Measurements from ENCODE around the gene ENTPD2. TPM values are rescaled to one million over a fixed set of nuclear protein-coding genes. Genes with fewer than 3 reads are reported as not detected.
A peak's percentile ranks its signal among the peaks of the same experiment; 100 is the strongest.

ENTPD2 gene
- total RNA-seq, 1 experiment from 2014 or later: 8.3 TPM

DNA sequence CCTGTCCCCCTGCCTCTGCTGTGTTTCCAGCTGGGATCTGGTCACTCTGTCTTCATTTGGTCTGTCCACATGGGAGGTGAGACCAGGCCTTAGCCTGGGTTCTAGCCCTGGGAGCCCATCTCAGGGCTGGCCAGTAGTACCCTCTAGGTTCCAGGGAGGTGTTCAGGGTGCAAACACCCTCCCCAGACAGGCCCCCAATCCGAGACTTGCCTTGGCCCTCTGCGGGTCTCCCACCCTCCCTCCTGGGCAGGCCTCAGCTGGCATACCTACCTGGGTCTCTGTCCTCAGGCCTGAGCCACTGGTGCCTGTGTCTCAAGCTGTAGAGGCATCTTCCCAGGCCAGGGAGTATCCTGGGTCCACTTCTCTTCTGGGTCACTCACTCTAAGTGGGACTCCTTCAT is 17.4 kb upstream of the ENTPD2 start (continued):
- TF ChIP-seq FOXP1 (CRISPR knock-in tag; IDR thresholded peaks at IDR 0.05; ENCODE audit: borderline replicate concordance) (no peak), GTF2I (CRISPR knock-in tag; conservative IDR thresholded peaks at IDR 0.05) (no peak)

DNA sequence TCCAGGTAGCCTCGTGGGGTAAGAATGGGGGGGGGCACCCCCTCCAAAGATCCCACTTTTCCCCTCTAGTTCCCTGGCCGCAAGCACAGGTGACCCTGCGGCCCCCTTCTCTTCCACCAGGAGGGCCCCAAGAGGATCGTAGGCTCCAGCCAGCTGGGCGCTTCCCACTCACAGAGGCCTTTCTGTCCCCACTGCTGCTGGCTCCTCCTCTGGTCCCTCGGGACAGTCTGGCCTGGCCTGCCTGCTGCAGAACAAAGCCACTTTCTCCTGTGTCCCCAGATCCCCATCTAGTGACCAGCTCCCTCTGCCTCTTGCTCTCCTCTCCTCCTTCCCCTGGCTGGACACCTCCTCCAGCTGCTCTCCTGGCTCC is 17.0 kb upstream of the ENTPD2 start:
- peaks cover 36% of the 10 kb centered on the region for H3K4me1 Mint-ChIP-seq
- CTCF ChIA-PET: interaction anchor here (0.7 to 10.4 kb wide), 28 partner anchors 11 to 352 kb away, joined by 3 to 240 read pairs (median 6); partner anchors contain the start of genes ABCA2, ENTPD2, EXD3 and MAN1B1
- TF ChIP-seq ZNF416 (CRISPR knock-in tag; IDR thresholded peaks at IDR 0.05) (no peak), GABPB1 (CRISPR knock-in tag; IDR thresholded peaks at IDR 0.05) (no peak), ZNF121 (CRISPR knock-in tag; IDR thresholded peaks at IDR 0.05) (peak; percentile 8; the same call in 1 of the 2 replicates)
- H3K9me3 Mint-ChIP-seq: no peaks in the 10 kb centered on the region
- peak overlapping the region; percentile 95 for H3K27ac Mint-ChIP-seq
- POLR2A ChIA-PET: interaction anchor here (0.6 to 2.9 kb wide), 7 partner anchors 14 to 170 kb away, joined by 3 to 21 read pairs (median 5); partner anchors contain the start of genes MAN1B1 and TPRN
- ATAC-seq (peak; percentile 8), DNase-seq (ENCODE audit: low spot score) (no peak)
- H3K4me3 Mint-ChIP-seq: peak overlapping the region; percentile 71
- H3K27me3 Mint-ChIP-seq (ENCODE audit: low read depth): peaks cover 3% of the 10 kb centered on the region; the same call in 1 of the 2 replicates
- H3K36me3 Mint-ChIP-seq: no peaks in the 10 kb centered on the region

DNA sequence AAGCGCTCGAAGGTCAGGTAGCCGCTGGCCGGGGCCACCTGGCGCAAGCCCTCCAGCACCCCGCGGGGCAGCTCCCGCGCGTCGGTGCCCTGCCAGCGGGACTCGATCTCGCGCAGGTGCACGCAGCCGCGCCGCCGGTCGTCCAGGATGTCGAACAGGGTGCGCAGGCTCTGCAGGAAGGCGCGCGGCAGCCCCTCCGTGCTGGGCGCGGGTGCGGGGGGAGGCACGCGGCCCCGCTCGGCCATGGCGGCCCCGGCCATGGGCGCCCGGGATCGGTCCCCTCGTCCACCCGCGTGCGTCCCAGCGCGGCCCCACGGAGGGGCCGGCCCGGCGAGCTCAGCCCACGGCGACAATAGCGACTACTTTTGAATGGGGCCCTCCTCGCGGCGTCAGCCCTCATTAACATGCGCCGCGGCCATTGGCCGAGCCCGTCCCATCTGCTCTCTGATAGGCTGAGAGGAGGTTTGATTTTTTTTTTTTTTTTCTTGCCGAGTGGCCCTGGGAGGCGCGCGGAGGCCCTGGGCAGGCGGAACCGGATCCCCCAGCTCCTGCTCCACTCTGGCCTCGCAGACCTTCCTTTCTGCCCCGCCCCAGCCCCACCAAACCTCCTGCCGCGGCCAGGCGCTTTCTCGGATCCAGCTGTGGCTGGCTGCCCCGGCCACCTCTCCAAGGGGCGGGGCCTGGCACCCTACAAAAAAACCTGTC is 16.5 kb upstream of the ENTPD2 start, which contains the start of gene SAPCD2:
Gene SAPCD2 (minus strand): TSS at position 357 of the 705 bp plus-strand sequence. CDS start 97 bp downstream, at position 260.
- TF ChIP-seq MYBL2 (CRISPR knock-in tag; IDR thresholded peaks at IDR 0.05) (peak; percentile 87), NFYB (CRISPR knock-in tag; conservative IDR thresholded peaks at IDR 0.05; ENCODE audit: low read depth) (0 out of 2 replicates have a peak, but pooled peaks have one; percentile 24)
- TF ChIP-seq, protein P1, sequence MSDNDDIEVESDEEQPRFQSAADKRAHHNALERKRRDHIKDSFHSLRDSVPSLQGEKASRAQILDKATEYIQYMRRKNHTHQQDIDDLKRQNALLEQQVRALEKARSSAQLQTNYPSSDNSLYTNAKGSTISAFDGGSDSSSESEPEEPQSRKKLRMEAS (CRISPR knock-in tag; IDR thresholded peaks at IDR 0.05): 0 out of 2 replicates have a peak, but pooled peaks have one; percentile 29
- TF ChIP-seq, protein P2, sequence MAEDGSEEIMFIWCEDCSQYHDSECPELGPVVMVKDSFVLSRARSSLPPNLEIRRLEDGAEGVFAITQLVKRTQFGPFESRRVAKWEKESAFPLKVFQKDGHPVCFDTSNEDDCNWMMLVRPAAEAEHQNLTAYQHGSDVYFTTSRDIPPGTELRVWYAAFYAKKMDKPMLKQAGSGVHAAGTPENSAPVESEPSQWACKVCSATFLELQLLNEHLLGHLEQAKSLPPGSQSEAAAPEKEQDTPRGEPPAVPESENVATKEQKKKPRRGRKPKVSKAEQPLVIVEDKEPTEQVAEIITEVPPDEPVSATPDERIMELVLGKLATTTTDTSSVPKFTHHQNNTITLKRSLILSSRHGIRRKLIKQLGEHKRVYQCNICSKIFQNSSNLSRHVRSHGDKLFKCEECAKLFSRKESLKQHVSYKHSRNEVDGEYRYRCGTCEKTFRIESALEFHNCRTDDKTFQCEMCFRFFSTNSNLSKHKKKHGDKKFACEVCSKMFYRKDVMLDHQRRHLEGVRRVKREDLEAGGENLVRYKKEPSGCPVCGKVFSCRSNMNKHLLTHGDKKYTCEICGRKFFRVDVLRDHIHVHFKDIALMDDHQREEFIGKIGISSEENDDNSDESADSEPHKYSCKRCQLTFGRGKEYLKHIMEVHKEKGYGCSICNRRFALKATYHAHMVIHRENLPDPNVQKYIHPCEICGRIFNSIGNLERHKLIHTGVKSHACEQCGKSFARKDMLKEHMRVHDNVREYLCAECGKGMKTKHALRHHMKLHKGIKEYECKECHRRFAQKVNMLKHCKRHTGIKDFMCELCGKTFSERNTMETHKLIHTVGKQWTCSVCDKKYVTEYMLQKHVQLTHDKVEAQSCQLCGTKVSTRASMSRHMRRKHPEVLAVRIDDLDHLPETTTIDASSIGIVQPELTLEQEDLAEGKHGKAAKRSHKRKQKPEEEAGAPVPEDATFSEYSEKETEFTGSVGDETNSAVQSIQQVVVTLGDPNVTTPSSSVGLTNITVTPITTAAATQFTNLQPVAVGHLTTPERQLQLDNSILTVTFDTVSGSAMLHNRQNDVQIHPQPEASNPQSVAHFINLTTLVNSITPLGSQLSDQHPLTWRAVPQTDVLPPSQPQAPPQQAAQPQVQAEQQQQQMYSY (CRISPR knock-in tag; IDR thresholded peaks at IDR 0.05): no peak; the same call in 1 of the 2 replicates
- TF ChIP-seq, protein P3, sequence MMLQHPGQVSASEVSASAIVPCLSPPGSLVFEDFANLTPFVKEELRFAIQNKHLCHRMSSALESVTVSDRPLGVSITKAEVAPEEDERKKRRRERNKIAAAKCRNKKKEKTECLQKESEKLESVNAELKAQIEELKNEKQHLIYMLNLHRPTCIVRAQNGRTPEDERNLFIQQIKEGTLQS (CRISPR knock-in tag; conservative IDR thresholded peaks at IDR 0.05): no peak
- TF ChIP-seq, protein P4, sequence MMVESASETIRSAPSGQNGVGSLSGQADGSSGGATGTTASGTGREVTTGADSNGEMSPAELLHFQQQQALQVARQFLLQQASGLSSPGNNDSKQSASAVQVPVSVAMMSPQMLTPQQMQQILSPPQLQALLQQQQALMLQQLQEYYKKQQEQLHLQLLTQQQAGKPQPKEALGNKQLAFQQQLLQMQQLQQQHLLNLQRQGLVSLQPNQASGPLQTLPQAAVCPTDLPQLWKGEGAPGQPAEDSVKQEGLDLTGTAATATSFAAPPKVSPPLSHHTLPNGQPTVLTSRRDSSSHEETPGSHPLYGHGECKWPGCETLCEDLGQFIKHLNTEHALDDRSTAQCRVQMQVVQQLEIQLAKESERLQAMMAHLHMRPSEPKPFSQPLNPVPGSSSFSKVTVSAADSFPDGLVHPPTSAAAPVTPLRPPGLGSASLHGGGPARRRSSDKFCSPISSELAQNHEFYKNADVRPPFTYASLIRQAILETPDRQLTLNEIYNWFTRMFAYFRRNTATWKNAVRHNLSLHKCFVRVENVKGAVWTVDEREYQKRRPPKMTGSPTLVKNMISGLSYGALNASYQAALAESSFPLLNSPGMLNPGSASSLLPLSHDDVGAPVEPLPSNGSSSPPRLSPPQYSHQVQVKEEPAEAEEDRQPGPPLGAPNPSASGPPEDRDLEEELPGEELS (CRISPR knock-in tag; IDR thresholded peaks at IDR 0.05): 0 out of 2 replicates have a peak, but pooled peaks have one; percentile 12
- TF ChIP-seq, protein P5, sequence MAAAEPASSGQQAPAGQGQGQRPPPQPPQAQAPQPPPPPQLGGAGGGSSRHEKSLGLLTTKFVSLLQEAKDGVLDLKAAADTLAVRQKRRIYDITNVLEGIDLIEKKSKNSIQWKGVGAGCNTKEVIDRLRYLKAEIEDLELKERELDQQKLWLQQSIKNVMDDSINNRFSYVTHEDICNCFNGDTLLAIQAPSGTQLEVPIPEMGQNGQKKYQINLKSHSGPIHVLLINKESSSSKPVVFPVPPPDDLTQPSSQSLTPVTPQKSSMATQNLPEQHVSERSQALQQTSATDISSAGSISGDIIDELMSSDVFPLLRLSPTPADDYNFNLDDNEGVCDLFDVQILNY (CRISPR knock-in tag; IDR thresholded peaks at IDR 0.05): 0 out of 2 replicates have a peak, but pooled peaks have one; percentile 24
- ChIA-PET CTCF (interaction anchor here (0.7 to 10.4 kb wide), 34 partner anchors 7 to 532 kb away, joined by 3 to 240 read pairs (median 5); partner anchors contain the start of genes ABCA2, ENTPD2, EXD3 and LCN8), POLR2A (interaction anchor here (0.6 to 2.9 kb wide), 7 partner anchors 15 to 170 kb away, joined by 3 to 21 read pairs (median 5); partner anchors contain the start of genes MAN1B1 and TPRN)
- DNase-seq (ENCODE audit: low spot score) (peak; percentile 88), ATAC-seq (peak; percentile 84)
- H3K27me3 Mint-ChIP-seq (ENCODE audit: low read depth): no peaks in the 10 kb centered on the region
- peak within 1 kb of the TSS; percentile 71 for H3K4me3 Mint-ChIP-seq
- peaks cover 3% of the 10 kb centered on the region for H3K36me3 Mint-ChIP-seq
- H3K9me3 Mint-ChIP-seq: no peaks in the 10 kb centered on the region
- peaks cover 34% of the 10 kb centered on the region for H3K4me1 Mint-ChIP-seq
- peak within 1 kb of the TSS; percentile 95 for H3K27ac Mint-ChIP-seq
